Measurements from ENCODE around the gene PTPRC.

Gene PTPRC

DNA sequence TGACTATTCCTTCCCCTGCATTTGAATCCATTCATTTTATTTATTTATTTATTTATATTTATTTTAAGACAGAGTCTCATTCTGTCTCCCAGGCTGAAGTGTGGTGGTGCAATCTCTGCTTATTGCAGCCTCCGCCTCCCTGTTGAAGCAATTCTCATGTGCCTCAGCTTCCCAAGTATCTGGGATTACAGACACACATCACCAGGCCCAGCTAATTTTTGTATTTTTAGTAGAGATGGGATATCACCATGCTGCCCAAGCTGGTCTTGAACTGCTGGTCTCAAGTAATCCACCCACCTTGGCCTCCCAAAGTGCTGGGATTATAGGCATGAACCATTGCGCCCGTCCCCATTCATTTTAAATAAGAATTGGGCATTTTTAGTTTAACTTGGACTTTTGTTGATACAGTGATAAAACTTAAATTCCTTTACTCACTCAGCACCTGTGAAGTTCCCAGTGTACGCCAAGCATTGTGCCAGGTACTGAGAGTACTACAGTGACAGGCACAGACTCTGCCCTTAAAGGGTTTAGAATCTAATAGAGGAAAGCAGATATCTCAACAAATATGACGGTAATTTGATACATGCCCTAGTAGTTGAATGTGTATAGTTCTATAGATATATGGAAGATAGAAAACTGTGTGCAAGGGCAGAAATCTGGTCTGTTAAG is 90.5 kb downstream of the PTPRC start:
- Histone ChIP-seq H3K27ac (no peak overlapping the region), H3K4me3 (no peak overlapping the region)

GRCh38 chr1:198730952-198731351 is 92.1 kb downstream of the PTPRC start:
- H3K27ac ChIP-seq, result no peak overlapping the region
- no peak overlapping the region for H3K4me3 ChIP-seq

GRCh38 chr1:198734323-198735008 is 95.6 kb downstream of the PTPRC start:
- Histone ChIP-seq H3K27ac (no peak overlapping the region), H3K4me3 (no peak overlapping the region)

DNA sequence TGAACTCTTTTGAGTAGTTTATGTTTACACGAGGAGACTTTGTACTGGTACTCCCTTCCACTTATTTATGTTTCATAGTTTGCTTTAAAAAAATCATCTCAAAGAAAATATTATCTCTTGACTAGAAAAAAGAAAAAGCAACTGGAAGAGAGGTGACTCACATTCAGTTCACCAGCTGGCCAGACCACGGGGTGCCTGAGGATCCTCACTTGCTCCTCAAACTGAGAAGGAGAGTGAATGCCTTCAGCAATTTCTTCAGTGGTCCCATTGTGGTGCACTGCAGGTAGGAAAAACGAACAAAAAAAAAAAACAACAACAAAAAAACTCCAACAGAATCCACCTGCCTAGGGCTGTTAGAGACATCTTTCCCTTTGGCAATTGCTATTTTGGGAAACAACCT is 102.9 kb downstream of the PTPRC start:
- Histone ChIP-seq H3K27ac (no peak overlapping the region), H3K4me3 (no peak overlapping the region)

- H3K4me3 ChIP-seq, result no peak overlapping the region
- no peak overlapping the region for H3K27ac ChIP-seq
Observed at GRCh38 chr1:198747127-198747526, 108.3 kb downstream of the PTPRC start.

- no peak overlapping the region for H3K4me3 ChIP-seq
- no peak overlapping the region for H3K27ac ChIP-seq
Observed at GRCh38 chr1:198749279-198749678, 110.4 kb downstream of the PTPRC start.

DNA sequence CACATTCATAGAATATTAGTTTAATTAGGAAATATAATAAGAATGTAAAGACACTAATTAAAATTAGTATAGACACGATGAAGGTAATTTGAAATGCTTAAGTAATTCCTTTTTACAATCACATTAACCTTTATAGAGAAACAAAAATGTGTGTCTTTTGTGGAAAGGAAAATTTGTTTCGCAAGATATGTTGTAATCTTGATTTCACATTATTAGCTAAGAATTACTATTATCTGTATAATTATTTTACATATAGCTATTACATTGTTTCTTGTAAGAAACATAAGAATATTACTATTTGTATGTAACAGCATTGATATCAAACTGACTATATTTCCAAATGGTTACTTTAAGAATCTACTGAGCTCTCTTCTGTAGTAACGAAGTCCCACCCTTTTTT is 111.2 kb downstream of the PTPRC start:
- H3K4me3 ChIP-seq, result no peak overlapping the region
- H3K27ac ChIP-seq, result no peak overlapping the region

DNA sequence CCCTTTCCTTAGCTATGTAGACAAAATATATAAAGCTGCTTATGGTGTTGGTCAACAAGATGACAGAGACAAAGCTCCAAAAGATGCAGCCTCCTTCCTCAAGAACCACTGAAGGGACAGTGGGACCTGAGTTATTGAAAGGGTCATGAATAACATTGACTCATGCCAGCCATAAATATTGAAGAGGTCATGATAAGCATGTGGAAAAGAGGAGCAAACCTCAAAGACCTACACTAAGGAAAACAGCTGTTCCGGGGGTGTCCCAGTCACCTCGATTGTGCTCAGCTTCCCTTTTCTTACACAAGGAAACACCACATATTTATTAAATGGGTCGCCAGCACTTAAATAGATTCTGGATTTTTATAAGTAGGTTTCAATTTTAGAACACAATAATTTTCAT is 112.9 kb downstream of the PTPRC start:
- Histone ChIP-seq H3K27ac (no peak overlapping the region), H3K4me3 (no peak overlapping the region)

DNA sequence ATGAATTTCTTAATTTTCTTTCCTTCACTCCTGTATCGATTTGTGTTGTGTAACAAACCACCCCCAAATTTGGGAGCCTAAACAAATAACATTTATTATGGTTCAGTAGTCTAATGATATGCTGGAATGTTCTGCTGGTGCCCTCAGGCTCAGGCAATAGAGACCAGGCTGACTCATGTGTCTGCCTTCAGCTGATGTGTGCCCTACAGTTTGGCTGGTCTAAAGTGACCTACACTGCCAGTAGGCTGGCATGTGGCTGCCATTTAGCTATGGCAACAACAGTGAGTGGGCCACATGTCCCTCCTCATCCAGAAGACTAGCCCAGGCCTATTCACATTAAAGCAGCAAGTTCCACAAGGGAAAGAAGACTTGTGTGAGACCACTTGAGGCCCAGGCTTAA is 115.8 kb downstream of the PTPRC start:
- no peak overlapping the region for H3K4me3 ChIP-seq
- H3K27ac ChIP-seq, result no peak overlapping the region

DNA sequence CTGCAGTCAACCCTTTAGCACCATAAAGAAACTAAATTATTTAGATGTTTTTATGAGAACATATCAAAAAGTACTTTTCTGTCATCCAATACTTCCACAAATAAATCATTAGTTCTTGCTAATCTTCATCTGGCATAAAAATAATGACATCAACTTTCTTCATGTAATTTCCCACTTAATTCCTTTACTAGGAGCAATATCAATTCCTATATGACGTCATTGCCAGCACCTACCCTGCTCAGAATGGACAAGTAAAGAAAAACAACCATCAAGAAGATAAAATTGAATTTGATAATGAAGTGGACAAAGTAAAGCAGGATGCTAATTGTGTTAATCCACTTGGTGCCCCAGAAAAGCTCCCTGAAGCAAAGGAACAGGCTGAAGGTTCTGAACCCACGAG is 116.9 kb downstream of the PTPRC start:
- H3K4me3 ChIP-seq, result no peak overlapping the region
- no peak overlapping the region for H3K27ac ChIP-seq

GRCh38 chr1:198756470-198756869 is 117.6 kb downstream of the PTPRC start:
- Histone ChIP-seq H3K27ac (no peak overlapping the region), H3K4me3 (no peak overlapping the region)

- Histone ChIP-seq H3K4me3 (no peak overlapping the region), H3K27ac (no peak overlapping the region)
Observed at GRCh38 chr1:198761859-198762616, 123.2 kb downstream of the PTPRC start.

GRCh38 chr1:198763298-198763714 is 124.5 kb downstream of the PTPRC start:
- H3K4me3 ChIP-seq, result no peak overlapping the region
- H3K27ac ChIP-seq, result no peak overlapping the region

- no peak overlapping the region for H3K27ac ChIP-seq
- no peak overlapping the region for H3K4me3 ChIP-seq
Observed at GRCh38 chr1:198764748-198765147, 125.9 kb downstream of the PTPRC start.

GRCh38 chr1:198765416-198765815 is 126.6 kb downstream of the PTPRC start:
- Histone ChIP-seq H3K27ac (no peak overlapping the region), H3K4me3 (no peak overlapping the region)

- H3K27ac ChIP-seq, result no peak overlapping the region
- no peak overlapping the region for H3K4me3 ChIP-seq
Observed at GRCh38 chr1:198771563-198772153, 132.8 kb downstream of the PTPRC start.

DNA sequence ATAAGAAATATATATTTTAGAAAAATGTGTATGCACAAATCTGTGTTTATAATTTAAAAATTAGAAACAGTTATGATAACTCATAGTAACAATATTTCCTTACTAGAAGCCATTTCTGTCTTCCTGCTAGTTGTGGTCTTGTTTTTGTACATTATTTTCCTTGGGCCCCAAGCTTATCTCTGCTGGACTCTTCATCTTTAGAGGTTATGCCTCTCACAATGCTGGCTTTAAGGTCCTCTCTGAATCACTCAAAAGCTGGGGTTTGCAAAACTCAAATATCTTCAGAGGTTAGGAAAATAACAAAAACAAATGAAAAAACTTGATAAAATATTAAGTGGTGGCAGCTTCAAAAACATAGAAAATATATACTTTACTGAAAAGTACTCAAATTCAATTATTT is 133.8 kb downstream of the PTPRC start:
- no peak overlapping the region for H3K4me3 ChIP-seq
- H3K27ac ChIP-seq, result no peak overlapping the region

GRCh38 chr1:198773030-198773429 is 134.2 kb downstream of the PTPRC start:
- no peak overlapping the region for H3K27ac ChIP-seq
- H3K4me3 ChIP-seq, result no peak overlapping the region

DNA sequence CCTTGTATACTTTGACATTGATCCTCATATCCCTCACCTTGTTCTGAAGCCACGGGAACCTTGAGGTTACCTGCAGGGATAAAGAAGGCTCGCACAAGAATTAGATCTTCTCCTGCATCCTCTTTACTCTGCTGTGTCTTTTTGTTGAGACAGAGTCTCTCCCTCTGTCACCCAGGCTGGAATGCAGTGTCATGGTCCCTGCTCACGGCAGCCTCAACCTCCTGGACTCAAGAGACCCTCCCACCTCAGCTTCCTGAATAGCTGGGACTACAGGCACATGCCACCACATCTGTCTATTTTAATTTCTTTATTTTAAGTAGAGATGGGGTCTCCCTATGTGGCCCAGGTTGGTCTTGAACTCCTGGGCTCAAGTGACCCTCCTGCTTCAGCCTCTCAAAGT is 134.7 kb downstream of the PTPRC start:
- H3K27ac ChIP-seq, result no peak overlapping the region

DNA sequence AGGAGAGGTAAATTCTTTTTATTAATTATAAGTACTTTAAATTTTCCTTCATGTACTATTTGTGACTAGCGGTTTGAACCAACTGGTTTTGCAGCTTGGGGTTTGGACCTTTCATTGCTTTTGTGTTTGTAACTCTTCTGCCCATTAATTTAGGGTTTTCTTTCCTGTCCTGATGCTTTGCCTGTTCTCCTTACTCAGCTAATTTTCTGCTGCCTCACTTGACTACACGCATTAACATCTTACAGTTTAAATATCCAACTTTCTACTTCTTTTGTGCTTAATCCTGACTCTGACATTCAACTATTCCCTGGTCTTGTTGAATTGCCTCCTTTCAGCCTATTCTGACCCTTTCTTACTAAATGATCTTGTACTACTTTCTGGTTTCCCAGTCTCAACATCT is 135.6 kb downstream of the PTPRC start:
- H3K4me3 ChIP-seq, result no peak overlapping the region
- H3K27ac ChIP-seq, result no peak overlapping the region

More for the DNA sequence above, 134.7 kb downstream of the PTPRC start:
- no peak overlapping the region for H3K4me3 ChIP-seq

- no peak overlapping the region for H3K4me3 ChIP-seq
- peak overlapping the region in 11 of 21 experiments; percentile 8 to 85 (median 69) for H3K27ac ChIP-seq
Observed at GRCh38 chr1:198775606-198776005, 136.8 kb downstream of the PTPRC start.

All from skin epidermis (tissue), 12 donors.